ENCODE data around the gene NINL.
A peak's percentile ranks its signal among the peaks of the same experiment; 100 is the strongest.

Gene NINL

DNA sequence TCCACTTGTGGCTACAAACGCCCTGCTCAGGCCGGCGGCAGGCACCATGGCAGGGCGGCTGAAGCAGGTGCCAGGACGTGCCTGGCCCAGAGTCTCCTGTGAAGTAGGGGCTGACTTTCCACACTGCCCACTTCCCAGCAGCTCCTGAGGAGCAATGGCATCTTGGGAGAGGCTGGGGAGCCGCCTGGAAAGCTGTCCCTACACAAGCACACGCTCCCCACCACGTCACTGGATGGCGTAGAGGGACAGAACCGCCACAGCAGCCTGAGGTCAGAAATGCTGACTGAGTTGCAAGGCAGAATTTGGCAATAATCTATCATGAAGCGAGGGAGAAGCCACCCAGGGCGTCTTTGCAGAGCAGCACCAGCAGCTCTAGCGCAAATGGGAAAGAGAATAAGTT, 86.3 kb downstream of the NINL start:
- H3K4me1 ChIP-seq (ENCODE audit: insufficient read depth, poor library complexity, severe bottlenecking), result no peaks in the 10 kb centered on the region
- no peak for DNase-seq (ENCODE audit: low spot score)
- ATAC-seq (ENCODE audit: low read depth), result no peak
- TF ChIP-seq, protein P1, sequence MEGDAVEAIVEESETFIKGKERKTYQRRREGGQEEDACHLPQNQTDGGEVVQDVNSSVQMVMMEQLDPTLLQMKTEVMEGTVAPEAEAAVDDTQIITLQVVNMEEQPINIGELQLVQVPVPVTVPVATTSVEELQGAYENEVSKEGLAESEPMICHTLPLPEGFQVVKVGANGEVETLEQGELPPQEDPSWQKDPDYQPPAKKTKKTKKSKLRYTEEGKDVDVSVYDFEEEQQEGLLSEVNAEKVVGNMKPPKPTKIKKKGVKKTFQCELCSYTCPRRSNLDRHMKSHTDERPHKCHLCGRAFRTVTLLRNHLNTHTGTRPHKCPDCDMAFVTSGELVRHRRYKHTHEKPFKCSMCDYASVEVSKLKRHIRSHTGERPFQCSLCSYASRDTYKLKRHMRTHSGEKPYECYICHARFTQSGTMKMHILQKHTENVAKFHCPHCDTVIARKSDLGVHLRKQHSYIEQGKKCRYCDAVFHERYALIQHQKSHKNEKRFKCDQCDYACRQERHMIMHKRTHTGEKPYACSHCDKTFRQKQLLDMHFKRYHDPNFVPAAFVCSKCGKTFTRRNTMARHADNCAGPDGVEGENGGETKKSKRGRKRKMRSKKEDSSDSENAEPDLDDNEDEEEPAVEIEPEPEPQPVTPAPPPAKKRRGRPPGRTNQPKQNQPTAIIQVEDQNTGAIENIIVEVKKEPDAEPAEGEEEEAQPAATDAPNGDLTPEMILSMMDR (IDR thresholded peaks at IDR 0.05; ENCODE audit: poor library complexity, severe bottlenecking), result no peak
- H3K27me3 ChIP-seq (ENCODE audit: insufficient read depth, poor library complexity, severe bottlenecking), result no peaks in the 10 kb centered on the region
- no peak overlapping the region for H3K4me3 ChIP-seq (ENCODE audit: severe bottlenecking)
- H3K9me3 ChIP-seq (ENCODE audit: severe bottlenecking), result no peaks in the 10 kb centered on the region
- H3K36me3 ChIP-seq (ENCODE audit: low read depth), result no peaks in the 10 kb centered on the region
- no peak overlapping the region for H3K27ac ChIP-seq (ENCODE audit: poor library complexity, severe bottlenecking)

DNA sequence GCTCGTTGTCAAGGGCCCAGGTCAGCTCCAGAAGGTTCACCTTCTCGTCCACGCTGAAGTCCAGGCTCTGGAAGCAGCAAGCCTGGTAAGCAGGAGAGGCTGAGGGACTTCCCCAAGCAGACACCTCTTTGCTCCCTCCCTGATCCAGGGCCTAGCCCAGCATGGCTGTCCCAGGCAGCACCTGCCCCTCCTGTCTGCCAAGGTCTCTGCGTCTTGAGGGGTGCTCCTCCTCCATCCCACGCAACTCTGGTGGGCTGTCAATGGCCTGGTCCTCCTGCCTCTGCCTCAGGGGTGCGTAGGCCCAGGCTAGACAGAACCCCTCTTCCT, 87.1 kb downstream of the NINL start:
- no peaks in the 10 kb centered on the region for H3K4me1 ChIP-seq (ENCODE audit: insufficient read depth, poor library complexity, severe bottlenecking)
- TF ChIP-seq, protein P1 (IDR thresholded peaks at IDR 0.05; ENCODE audit: poor library complexity, severe bottlenecking), result no peak
- no peak overlapping the region for H3K4me3 ChIP-seq (ENCODE audit: severe bottlenecking)
- no peaks in the 10 kb centered on the region for H3K36me3 ChIP-seq (ENCODE audit: low read depth)
- DNase-seq (ENCODE audit: low spot score) (no peak), ATAC-seq (ENCODE audit: low read depth) (no peak)
- no peaks in the 10 kb centered on the region for H3K27me3 ChIP-seq (ENCODE audit: insufficient read depth, poor library complexity, severe bottlenecking)
- H3K27ac ChIP-seq (ENCODE audit: poor library complexity, severe bottlenecking), result no peak overlapping the region
- no peaks in the 10 kb centered on the region for H3K9me3 ChIP-seq (ENCODE audit: severe bottlenecking)

DNA sequence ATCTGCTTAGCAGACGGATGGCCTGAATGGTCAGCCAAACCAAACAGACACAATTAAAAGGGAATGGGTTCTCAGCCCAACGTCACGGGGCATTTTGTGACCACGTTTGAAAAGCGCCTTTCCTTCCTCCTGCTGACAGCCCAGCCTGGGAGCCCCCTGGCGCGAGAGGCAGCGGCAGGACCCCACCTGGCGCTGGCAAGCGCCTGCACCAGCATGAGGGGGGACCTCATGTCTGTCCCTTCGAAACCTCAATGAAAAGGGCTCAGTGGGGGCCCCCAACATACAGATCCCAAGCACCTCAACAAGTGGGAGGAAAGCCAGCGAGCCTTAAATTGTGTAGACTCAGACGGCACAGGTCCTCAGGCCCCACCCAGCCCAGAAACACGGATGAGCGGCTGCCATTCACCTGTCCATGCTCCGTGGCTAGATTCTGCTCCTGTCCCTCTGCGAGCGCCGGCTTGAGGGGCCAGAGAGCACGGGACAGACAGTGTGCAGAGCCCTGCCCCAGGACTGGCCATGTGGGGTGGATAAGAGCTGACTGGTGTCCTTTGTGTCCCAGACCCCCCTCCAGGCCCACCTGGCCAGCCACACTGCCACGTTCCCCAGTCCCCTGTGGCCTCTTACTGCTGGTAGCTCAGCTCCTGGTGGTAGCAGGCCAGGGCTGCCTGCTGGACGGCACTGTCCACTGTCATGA, 87.6 kb downstream of the NINL start:
- Histone ChIP-seq H3K4me1 (ENCODE audit: insufficient read depth, poor library complexity, severe bottlenecking) (no peaks in the 10 kb centered on the region), H3K36me3 (ENCODE audit: low read depth) (no peaks in the 10 kb centered on the region), H3K4me3 (ENCODE audit: severe bottlenecking) (no peak overlapping the region), H3K27ac (ENCODE audit: poor library complexity, severe bottlenecking) (no peak overlapping the region), H3K9me3 (ENCODE audit: severe bottlenecking) (no peaks in the 10 kb centered on the region), H3K27me3 (ENCODE audit: insufficient read depth, poor library complexity, severe bottlenecking) (no peaks in the 10 kb centered on the region)
- ATAC-seq (ENCODE audit: low read depth) (no peak), DNase-seq (ENCODE audit: low spot score) (no peak)
- TF ChIP-seq, protein P1 (IDR thresholded peaks at IDR 0.05; ENCODE audit: poor library complexity, severe bottlenecking), result no peak

DNA sequence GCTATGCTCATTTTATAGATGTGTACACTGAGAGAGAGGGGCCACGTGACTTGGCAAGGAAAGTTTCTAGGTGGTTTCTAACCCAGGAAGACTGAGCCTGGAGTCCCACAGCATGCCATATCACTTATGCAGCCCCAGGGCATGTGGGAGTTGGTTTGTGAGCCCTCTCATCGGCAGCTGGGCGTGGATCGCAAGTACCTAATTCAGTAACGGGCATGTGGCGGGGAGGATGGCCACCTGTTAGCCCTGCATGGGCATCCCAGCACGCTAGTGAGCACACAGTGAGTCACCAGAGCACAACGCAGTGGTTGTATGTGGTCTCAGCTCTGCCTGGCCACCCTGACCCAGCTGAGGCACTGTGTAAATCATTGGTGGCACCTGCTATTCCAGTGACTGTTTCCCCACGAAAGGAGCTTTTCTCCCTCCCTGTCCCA, 88.3 kb downstream of the NINL start:
- TF ChIP-seq, protein P1 (IDR thresholded peaks at IDR 0.05; ENCODE audit: poor library complexity, severe bottlenecking), result no peak
- H3K27me3 ChIP-seq (ENCODE audit: insufficient read depth, poor library complexity, severe bottlenecking), result no peaks in the 10 kb centered on the region
- H3K9me3 ChIP-seq (ENCODE audit: severe bottlenecking), result no peaks in the 10 kb centered on the region
- H3K36me3 ChIP-seq (ENCODE audit: low read depth), result no peaks in the 10 kb centered on the region
- no peak overlapping the region for H3K4me3 ChIP-seq (ENCODE audit: severe bottlenecking)
- no peak for DNase-seq (ENCODE audit: low spot score)
- ATAC-seq (ENCODE audit: low read depth), result peak; percentile 90
- H3K4me1 ChIP-seq (ENCODE audit: insufficient read depth, poor library complexity, severe bottlenecking), result no peaks in the 10 kb centered on the region
- H3K27ac ChIP-seq (ENCODE audit: poor library complexity, severe bottlenecking), result no peak overlapping the region

DNA sequence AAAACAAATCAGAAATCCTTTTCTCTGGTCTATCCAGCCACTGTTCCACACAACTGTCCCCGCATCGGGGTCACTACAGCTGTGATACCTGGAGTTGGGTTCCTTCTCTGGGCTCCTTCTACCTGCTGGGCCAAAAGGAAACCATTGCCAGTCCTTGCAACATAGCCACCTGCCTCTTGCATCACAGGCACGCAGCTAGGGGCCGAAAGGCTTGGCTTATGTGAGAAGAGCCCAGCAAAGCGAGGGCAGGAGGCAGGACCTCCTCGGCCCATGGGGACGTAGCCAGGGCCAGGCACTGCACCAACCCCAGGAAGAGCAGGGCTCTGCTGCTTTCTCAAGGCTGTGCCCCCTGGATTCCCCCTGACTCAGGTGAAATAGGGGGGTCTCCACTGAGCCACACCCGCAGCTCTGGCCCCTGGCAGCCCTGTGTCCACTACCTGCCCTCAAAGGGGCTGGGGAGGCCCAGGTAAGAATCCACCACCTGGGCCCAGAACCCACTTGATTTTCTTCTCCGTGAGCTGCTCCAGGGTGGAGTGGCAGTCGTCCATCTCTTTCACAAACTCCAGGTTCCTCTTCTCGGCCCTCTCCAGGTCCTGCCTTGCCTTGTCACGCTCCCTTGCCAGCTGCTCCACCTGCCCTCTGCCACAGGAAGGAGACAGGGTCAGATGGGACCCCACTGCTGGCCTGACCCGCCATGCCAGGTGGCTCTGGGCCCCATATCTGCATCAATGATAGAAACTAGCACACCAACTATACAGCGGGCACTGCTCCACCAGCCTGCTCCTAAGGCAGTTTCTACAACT, 89.0 kb downstream of the NINL start:
- Histone ChIP-seq H3K27ac (ENCODE audit: poor library complexity, severe bottlenecking) (no peak overlapping the region), H3K9me3 (ENCODE audit: severe bottlenecking) (no peaks in the 10 kb centered on the region), H3K4me1 (ENCODE audit: insufficient read depth, poor library complexity, severe bottlenecking) (no peaks in the 10 kb centered on the region), H3K27me3 (ENCODE audit: insufficient read depth, poor library complexity, severe bottlenecking) (no peaks in the 10 kb centered on the region), H3K4me3 (ENCODE audit: severe bottlenecking) (no peak overlapping the region), H3K36me3 (ENCODE audit: low read depth) (no peaks in the 10 kb centered on the region)
- ATAC-seq (ENCODE audit: low read depth) (no peak), DNase-seq (ENCODE audit: low spot score) (no peak)
- TF ChIP-seq, protein P1 (IDR thresholded peaks at IDR 0.05; ENCODE audit: poor library complexity, severe bottlenecking), result no peak

Data from RWPE2 (cell line).